KOPT-K1 (cell line): ENCODE data around the gene PARM1.

Experiments used
- H3K27ac ChIP-seq: fragments of 200-600 bp; sonication (generic); 2 replicates; pipeline ENCODE4 v1.5.1; 2016; ENCODE audit warnings: antibody characterized with exemption, mild to moderate bottlenecking, low read depth, low read length; ENCODE audit not compliant: poor library complexity, severe bottlenecking
- H3K36me3 ChIP-seq: fragments of 200-600 bp; sonication (generic); 2 replicates; pipeline ENCODE4 v1.5.1; 2017; ENCODE audit warnings: antibody characterized with exemption, mild to moderate bottlenecking, low read length, moderate library complexity; ENCODE audit not compliant: insufficient read depth
- H3K9me3 ChIP-seq: fragments of 200-600 bp; sonication (generic); 2 replicates; pipeline ENCODE4 v1.5.1; 2017; ENCODE audit warnings: antibody characterized with exemption, low read length, mild to moderate bottlenecking; ENCODE audit not compliant: insufficient read depth, poor library complexity, severe bottlenecking

PARM1 gene

DNA sequence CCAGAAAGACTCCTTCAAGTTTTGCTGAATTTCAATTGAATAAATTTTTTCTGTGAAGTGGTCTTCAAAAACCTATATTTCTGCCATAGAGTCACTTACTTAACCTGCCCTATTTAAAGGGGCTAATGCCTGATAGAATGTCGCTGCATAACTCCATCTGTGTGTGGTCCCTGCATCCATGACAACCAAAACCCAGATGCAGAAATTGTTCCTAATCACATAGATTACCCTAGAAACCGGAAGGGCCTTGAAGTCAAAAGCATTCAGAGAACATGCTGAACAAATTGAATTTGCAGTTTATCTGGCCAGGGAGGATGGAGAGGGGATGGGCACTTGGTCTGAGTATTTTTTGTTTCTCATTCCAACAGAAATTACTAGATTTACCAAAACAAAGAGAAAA is 1.5 kb upstream of the PARM1 start:
- H3K9me3 ChIP-seq: no peaks in the 10 kb centered on the region
- H3K36me3 ChIP-seq: no peaks in the 10 kb centered on the region
- no peak overlapping the region for H3K27ac ChIP-seq

DNA sequence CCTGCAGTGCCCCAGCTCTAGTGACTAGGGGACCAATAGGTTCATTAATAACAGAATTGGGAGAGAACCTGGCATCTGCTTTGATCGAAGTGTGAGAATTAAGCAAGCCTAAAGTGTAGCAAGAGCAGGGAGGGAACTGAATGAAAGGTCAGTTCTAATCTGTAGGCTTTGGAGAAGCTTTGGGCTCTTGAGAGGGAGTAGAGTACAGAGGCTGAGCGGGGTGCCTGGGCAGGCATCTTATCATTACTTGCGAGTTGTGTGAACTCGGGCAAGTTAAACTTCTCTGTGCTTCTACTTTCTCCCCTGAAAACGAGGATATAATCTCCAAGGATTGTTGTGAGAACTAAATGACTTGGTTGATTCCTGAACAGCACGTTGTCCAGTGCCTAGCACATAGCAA is 906 bp upstream of the PARM1 start:
- Histone ChIP-seq H3K27ac (no peak overlapping the region), H3K36me3 (no peaks in the 10 kb centered on the region), H3K9me3 (no peaks in the 10 kb centered on the region)

- H3K27ac ChIP-seq: no peak overlapping the region
- H3K9me3 ChIP-seq: no peaks in the 10 kb centered on the region
- no peaks in the 10 kb centered on the region for H3K36me3 ChIP-seq
Observed at GRCh38 chr4:74933562-74934015, 673 bp downstream of the PARM1 start.

- no peaks in the 10 kb centered on the region for H3K36me3 ChIP-seq
- no peak overlapping the region for H3K27ac ChIP-seq
- H3K9me3 ChIP-seq: no peaks in the 10 kb centered on the region
Observed at GRCh38 chr4:74934016-74934831, 1.3 kb downstream of the PARM1 start.

DNA sequence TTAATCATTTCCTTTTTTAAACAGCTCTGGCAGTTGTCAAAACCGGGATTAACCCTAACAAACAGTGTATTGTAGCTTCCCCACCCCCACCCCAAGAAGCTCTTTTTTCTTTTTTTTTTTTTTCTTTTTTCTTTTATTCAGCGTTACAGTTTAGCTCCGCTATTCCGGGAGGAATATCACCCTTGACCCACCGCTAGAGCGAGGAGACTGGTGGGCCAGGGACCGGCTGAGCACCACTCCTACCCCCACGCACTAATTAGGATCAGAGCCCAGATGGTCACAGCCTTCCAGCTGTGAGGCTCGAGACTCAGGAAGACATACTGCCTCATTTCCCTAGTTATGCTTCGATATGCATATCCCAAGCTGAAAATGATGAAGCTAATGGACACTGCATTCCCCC is 2.0 kb downstream of the PARM1 start:
- Histone ChIP-seq H3K27ac (no peak overlapping the region), H3K9me3 (no peaks in the 10 kb centered on the region), H3K36me3 (no peaks in the 10 kb centered on the region)

DNA sequence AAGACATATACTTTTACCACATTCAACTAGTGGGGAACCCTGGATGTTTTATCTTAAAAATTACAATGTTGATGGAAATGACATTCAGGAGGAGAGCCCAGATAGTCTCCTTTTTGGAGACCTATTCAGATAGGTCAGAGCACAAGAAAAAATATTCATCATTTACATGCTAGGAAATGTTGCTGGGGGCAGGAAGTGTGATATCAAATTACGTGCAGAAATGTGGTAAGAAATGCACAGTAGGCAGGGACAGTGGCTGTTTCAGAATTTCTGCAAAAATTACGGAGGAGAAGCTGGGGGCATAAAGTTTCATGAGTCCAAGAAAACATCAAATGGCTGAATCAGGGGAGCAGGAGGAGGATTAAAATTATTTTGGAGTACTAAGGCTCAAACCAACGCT is 8.2 kb downstream of the PARM1 start:
- H3K9me3 ChIP-seq: no peaks in the 10 kb centered on the region
- H3K36me3 ChIP-seq: no peaks in the 10 kb centered on the region
- H3K27ac ChIP-seq: no peak overlapping the region

- Histone ChIP-seq H3K36me3 (no peaks in the 10 kb centered on the region), H3K9me3 (no peaks in the 10 kb centered on the region), H3K27ac (no peak overlapping the region)
Observed at GRCh38 chr4:74942251-74942917, 9.5 kb downstream of the PARM1 start.

- no peaks in the 10 kb centered on the region for H3K9me3 ChIP-seq
- H3K36me3 ChIP-seq: no peaks in the 10 kb centered on the region
- H3K27ac ChIP-seq: no peak overlapping the region
Observed at GRCh38 chr4:74942918-74943253, 10.0 kb downstream of the PARM1 start.

- no peak overlapping the region for H3K27ac ChIP-seq
- no peaks in the 10 kb centered on the region for H3K36me3 ChIP-seq
- H3K9me3 ChIP-seq: no peaks in the 10 kb centered on the region
Observed at GRCh38 chr4:74944354-74944793, 11.5 kb downstream of the PARM1 start.

GRCh38 chr4:74946196-74946595 is 13.3 kb downstream of the PARM1 start:
- no peaks in the 10 kb centered on the region for H3K9me3 ChIP-seq
- no peak overlapping the region for H3K27ac ChIP-seq
- H3K36me3 ChIP-seq: no peaks in the 10 kb centered on the region

GRCh38 chr4:74947798-74948197 is 14.9 kb downstream of the PARM1 start:
- no peaks in the 10 kb centered on the region for H3K9me3 ChIP-seq
- H3K36me3 ChIP-seq: no peaks in the 10 kb centered on the region
- no peak overlapping the region for H3K27ac ChIP-seq

DNA sequence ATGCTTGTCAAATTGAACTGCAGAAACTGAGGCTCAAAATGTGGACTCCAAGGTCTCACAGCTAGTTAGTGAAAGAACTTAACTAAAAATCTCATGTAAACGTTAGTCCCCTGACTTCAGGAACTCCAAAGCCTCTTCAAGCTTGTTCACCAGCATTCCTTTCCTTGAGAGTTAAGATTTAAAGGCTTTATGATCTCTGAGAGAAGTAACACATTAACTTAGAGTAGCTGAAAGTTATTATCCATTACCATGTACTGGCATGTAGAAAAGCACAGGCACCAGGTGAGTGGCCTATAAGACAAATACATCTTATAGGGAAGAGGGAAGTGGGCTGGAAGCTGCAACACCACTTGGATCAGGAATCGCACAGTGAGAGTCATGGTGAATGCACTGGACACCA is 15.3 kb downstream of the PARM1 start:
- H3K27ac ChIP-seq: no peak overlapping the region
- H3K36me3 ChIP-seq: no peaks in the 10 kb centered on the region
- H3K9me3 ChIP-seq: no peaks in the 10 kb centered on the region

DNA sequence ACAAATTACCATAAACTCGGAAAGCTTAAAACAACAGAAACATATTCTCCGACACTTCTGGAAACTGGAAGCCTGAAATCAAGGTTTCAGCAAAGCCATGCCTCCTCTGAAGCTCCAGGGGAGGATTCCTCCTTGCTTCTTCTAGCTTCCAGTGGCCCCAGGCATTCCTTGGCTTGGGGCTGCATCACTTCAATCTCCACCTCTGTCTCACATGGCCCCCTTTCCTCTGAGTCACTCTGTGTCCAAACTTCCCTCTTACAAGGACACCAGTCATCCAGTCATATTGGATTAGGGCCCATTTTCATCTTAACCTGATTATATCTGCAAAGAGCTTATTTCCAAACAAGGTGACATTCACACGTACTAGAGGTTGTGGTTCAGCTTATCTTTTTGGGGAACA is 17.3 kb downstream of the PARM1 start:
- Histone ChIP-seq H3K36me3 (no peaks in the 10 kb centered on the region), H3K27ac (no peak overlapping the region)

DNA sequence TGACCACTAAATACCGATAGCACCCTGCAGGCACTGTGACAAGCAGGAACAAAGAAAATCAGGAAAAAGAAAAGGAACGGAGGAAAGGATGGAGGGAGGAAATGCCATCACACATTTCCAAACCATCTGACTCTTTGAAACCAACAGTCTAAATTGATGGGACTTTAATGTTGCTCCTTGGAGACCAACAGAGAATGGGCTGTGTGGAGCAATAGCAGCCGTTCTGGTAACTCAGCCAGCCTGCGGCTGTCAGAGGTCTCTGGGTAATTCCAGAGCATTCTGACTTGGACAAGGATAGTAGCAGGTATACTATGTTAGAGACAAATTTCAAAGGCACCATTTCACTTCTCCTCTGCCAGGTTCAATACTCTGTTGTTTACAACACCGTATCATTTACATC is 18.0 kb downstream of the PARM1 start:
- H3K9me3 ChIP-seq: no peaks in the 10 kb centered on the region
- no peak overlapping the region for H3K27ac ChIP-seq
- no peaks in the 10 kb centered on the region for H3K36me3 ChIP-seq

More for the DNA sequence above, 17.3 kb downstream of the PARM1 start:
- H3K9me3 ChIP-seq: no peaks in the 10 kb centered on the region

- Histone ChIP-seq H3K36me3 (no peaks in the 10 kb centered on the region), H3K9me3 (no peaks in the 10 kb centered on the region), H3K27ac (no peak overlapping the region)
Observed at GRCh38 chr4:74953647-74954046, 20.7 kb downstream of the PARM1 start.

DNA sequence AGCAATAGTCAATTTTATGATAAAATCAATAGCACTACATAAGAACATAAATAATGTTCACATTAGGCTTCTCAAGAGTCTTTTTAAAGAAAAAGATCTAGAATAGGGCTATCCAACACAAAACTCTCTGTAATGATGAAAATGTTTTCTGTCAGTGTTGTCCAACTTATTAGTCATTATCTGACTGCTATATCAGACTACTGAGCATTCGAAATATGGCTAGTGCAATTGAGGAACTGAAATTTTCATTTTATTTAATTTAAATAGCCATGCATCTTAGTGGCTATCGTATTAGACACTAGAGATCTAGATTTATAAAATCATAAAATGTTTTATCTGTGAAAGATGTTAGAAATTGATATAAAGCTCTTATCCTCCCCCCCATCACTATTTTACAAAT is 26.0 kb downstream of the PARM1 start:
- Histone ChIP-seq H3K36me3 (no peaks in the 10 kb centered on the region), H3K9me3 (no peaks in the 10 kb centered on the region), H3K27ac (no peak overlapping the region)
